Keratinocyte (primary cell): ENCODE measurements around the gene RRAD. TPM values are rescaled to one million over a fixed set of nuclear protein-coding genes. Genes with fewer than 3 reads are reported as not detected.

Experiments
- DNase-seq: peaks from one replicate; pipeline ENCODE4 v3.0.0-alpha.2; 2011; ENCODE audit warnings: low read depth, missing footprints, low spot score
- FAIRE-seq: peaks from 2 replicates; lab custom pipeline; 2011; peaks lifted over from hg19 to GRCh38; lab: Jason Lieb, UNC
- H2AFZ ChIP-seq: 2 replicates; pipeline ENCODE4 v1.6.0; 2012; ENCODE audit warnings: low read length, control low read depth, inconsistent platforms; ENCODE audit not compliant: control insufficient read depth
- H3K27ac ChIP-seq: 2 replicates; pipeline ENCODE4 v1.5.1; 2011; ENCODE audit warnings: low read length; ENCODE audit not compliant: control insufficient read depth, insufficient read depth
- H3K27me3 ChIP-seq: 3 replicates; pipeline ENCODE4 v1.6.0; 2011; ENCODE audit warnings: low read length; ENCODE audit not compliant: control insufficient read depth, insufficient read depth; ENCODE audit errors: extremely low read depth
- H3K36me3 ChIP-seq, 2 experiments: 2 replicates in 1 of 2; 3 replicates in 1 of 2; pipeline ENCODE4 v1.5.1; 2011; ENCODE audit warnings: low read length in 2 of 2, mild to moderate bottlenecking in 1 of 2; ENCODE audit not compliant: control insufficient read depth in 2 of 2, insufficient read depth in 2 of 2; ENCODE audit errors: extremely low read depth in 1 of 2
- H3K4me1 ChIP-seq: 3 replicates; pipeline ENCODE4 v1.5.1; 2011; ENCODE audit warnings: low read length; ENCODE audit not compliant: control insufficient read depth, insufficient read depth; ENCODE audit errors: extremely low read depth
- H3K4me2 ChIP-seq: 3 replicates; pipeline ENCODE4 v1.6.0; 2011; ENCODE audit warnings: low read depth, low read length; ENCODE audit not compliant: control insufficient read depth, insufficient read depth; ENCODE audit errors: extremely low read depth
- H3K4me3 ChIP-seq, 3 experiments: fragments of 200-600 bp in 1 of 3; sonication (generic) in 1 of 3; 2 replicates in 2 of 3; 3 replicates in 1 of 3; pipeline ENCODE4 v1.5.1; 2011 to 2016; ENCODE audit warnings: low read length in 3 of 3, mild to moderate bottlenecking in 3 of 3, control low read depth in 2 of 3, inconsistent platforms in 1 of 3, low read depth in 1 of 3, mixed read lengths in 1 of 3, mixed run types in 1 of 3, moderate library complexity in 1 of 3; ENCODE audit not compliant: control insufficient read depth in 2 of 3, insufficient read depth in 2 of 3; ENCODE audit errors: extremely low read depth in 1 of 3
- H3K79me2 ChIP-seq: 2 replicates; pipeline ENCODE4 v1.6.0; 2012; ENCODE audit warnings: low read length; ENCODE audit not compliant: control insufficient read depth, insufficient read depth
- H3K9ac ChIP-seq: 3 replicates; pipeline ENCODE4 v1.6.0; 2011; ENCODE audit warnings: low read length; ENCODE audit not compliant: control insufficient read depth, insufficient read depth; ENCODE audit errors: extremely low read depth
- H3K9me1 ChIP-seq: 3 replicates; pipeline ENCODE4 v1.6.0; 2011; ENCODE audit warnings: low read length; ENCODE audit not compliant: control insufficient read depth, insufficient read depth; ENCODE audit errors: extremely low read depth
- H3K9me3 ChIP-seq: 2 replicates; pipeline ENCODE4 v1.5.1; 2012; ENCODE audit warnings: low read depth, low read length; ENCODE audit not compliant: control insufficient read depth
- H4K20me1 ChIP-seq: 3 replicates; pipeline ENCODE4 v1.6.0; 2011; ENCODE audit warnings: low read length; ENCODE audit not compliant: control insufficient read depth, insufficient read depth; ENCODE audit errors: extremely low read depth
- EZH2 ChIP-seq: IDR thresholded peaks from one replicate; pipeline ENCODE4 v1.6.1; 2012; ENCODE audit warnings: inconsistent platforms, mild to moderate bottlenecking, low read length, moderate library complexity
- dilution Hi-C: fragments of 300-500 bp; cut with MboI; formaldehyde crosslinking; loops from one replicate; pipeline ENCODE4 v1.7.0; 2020; ENCODE audit warnings: low sequenced_read_pairs; ENCODE audit not compliant: extremely low pct_ligation_motif_present
- polyA plus RNA-seq, 5 experiments: library from polyadenylated mRNA; depleted of rRNA in 3 of 5; stranded (reverse) in 3 of 5; stranded (forward) in 1 of 5; unstranded in 1 of 5; fragments of >200 nt; gene quantifications; 1 replicate in 1 of 5; 2 replicates in 3 of 5; 3 replicates in 1 of 5; pipeline versions ENCODE4 v1.2.1 to v1.2.3, GENCODE V29; 2011 to 2012; ENCODE audit warnings: missing spikeins in 2 of 5, low read depth in 1 of 5, low replicate concordance in 1 of 5
- TF ChIP-seq, protein P1 (sequence below), 3 experiments: IDR thresholded peaks in 1 of 3; conservative IDR thresholded peaks in 1 of 3; optimal IDR thresholded peaks in 1 of 3; 2 replicates in 2 of 3; 3 replicates in 1 of 3; pipeline versions ENCODE3 to v1.5.1; 2011; ENCODE audit warnings: low read length in 3 of 3, mild to moderate bottlenecking in 3 of 3, moderate library complexity in 2 of 3, control low read depth in 1 of 3, inconsistent platforms in 1 of 3; ENCODE audit not compliant: insufficient read depth in 2 of 3; ENCODE audit errors: extremely low read depth in 1 of 3

Gene RRAD
- polyA plus RNA-seq, 1 donor (not counting 4 experiments of a cell fraction or from before 2014, with no cell fraction given) = 2.7 TPM

DNA sequence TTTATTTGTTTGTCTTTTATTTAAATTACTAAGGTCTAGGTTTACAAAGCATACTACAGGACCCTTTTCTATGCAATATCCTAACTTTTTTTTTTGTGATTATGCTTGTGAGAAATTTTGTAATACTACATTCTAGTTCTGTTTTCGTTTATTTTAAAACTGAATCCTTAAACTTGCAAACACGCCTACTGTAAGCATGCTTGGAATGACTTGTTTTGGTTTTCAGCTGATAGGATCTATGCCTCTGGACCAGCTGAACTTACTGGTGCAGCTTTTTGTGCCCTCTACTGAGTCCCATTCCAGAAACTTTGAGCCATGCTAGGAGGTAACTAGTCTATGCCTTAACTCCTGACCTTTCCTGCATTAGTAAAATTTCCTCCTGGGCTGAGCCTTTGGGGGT is 39.0 kb downstream of the RRAD start:
- TF ChIP-seq, protein P1, sequence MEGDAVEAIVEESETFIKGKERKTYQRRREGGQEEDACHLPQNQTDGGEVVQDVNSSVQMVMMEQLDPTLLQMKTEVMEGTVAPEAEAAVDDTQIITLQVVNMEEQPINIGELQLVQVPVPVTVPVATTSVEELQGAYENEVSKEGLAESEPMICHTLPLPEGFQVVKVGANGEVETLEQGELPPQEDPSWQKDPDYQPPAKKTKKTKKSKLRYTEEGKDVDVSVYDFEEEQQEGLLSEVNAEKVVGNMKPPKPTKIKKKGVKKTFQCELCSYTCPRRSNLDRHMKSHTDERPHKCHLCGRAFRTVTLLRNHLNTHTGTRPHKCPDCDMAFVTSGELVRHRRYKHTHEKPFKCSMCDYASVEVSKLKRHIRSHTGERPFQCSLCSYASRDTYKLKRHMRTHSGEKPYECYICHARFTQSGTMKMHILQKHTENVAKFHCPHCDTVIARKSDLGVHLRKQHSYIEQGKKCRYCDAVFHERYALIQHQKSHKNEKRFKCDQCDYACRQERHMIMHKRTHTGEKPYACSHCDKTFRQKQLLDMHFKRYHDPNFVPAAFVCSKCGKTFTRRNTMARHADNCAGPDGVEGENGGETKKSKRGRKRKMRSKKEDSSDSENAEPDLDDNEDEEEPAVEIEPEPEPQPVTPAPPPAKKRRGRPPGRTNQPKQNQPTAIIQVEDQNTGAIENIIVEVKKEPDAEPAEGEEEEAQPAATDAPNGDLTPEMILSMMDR (optimal IDR thresholded peaks at IDR 0.05 in 1 of 3, IDR thresholded peaks at IDR 0.05 in 1 of 3, conservative IDR thresholded peaks at IDR 0.05 in 1 of 3; ENCODE audit: extremely low read depth in 1 of 3, insufficient read depth in 2 of 3, low read length in 3 of 3) = no peak
- TF ChIP-seq EZH2 = no peak
- Histone ChIP-seq H3K36me3 (peaks cover 17 to 19% of the 10 kb centered on the region in 2 experiments), H3K9ac (no peak overlapping the region), H4K20me1 (peaks cover 5% of the 10 kb centered on the region), H3K27me3 (no peaks in the 10 kb centered on the region), H3K27ac (no peak overlapping the region), H3K4me2 (no peak overlapping the region), H3K4me3 (no peak overlapping the region), H3K9me3 (no peaks in the 10 kb centered on the region), H3K4me1 (peaks cover 5% of the 10 kb centered on the region), H2AFZ (no peak overlapping the region), H3K9me1 (no peaks in the 10 kb centered on the region), H3K79me2 (peaks cover 33% of the 10 kb centered on the region)
- DNase-seq (no peak), FAIRE-seq (no peak)
- dilution Hi-C loops = no loop called here

- Histone ChIP-seq H3K36me3 (peaks cover 17 to 19% of the 10 kb centered on the region in 2 experiments), H2AFZ (no peak overlapping the region), H3K4me2 (no peak overlapping the region), H3K27ac (no peak overlapping the region), H3K4me3 (no peak overlapping the region), H4K20me1 (peaks cover 2% of the 10 kb centered on the region), H3K9me3 (no peaks in the 10 kb centered on the region), H3K9ac (no peak overlapping the region), H3K79me2 (peaks cover 41% of the 10 kb centered on the region), H3K9me1 (no peaks in the 10 kb centered on the region), H3K27me3 (no peaks in the 10 kb centered on the region), H3K4me1 (peaks cover 5% of the 10 kb centered on the region)
- DNase-seq = no peak
- FAIRE-seq = no peak
- dilution Hi-C loops = no loop called here
- TF ChIP-seq, protein P1 (optimal IDR thresholded peaks at IDR 0.05 in 1 of 3, IDR thresholded peaks at IDR 0.05 in 1 of 3, conservative IDR thresholded peaks at IDR 0.05 in 1 of 3; ENCODE audit: extremely low read depth in 1 of 3, insufficient read depth in 2 of 3, low read length in 3 of 3) = no peak
- no peak for TF ChIP-seq EZH2
Observed at GRCh38 chr16:66885491-66885890, 39.8 kb downstream of the RRAD start.
